HG02763 (cell line): ENCODE measurements around the gene TOMM20L.

ENCODE experiments used
- ATAC-seq: cut with Tn5 transposase; IDR thresholded peaks from one replicate; pipeline ENCODE4 v1.9.1; 2021; ENCODE audit warnings: mild to moderate bottlenecking, moderate library complexity; ENCODE audit not compliant: unreplicated experiment

TOMM20L gene

GRCh38 chr14:58426670-58427280 lies 31.0 kb downstream of the TOMM20L start:
- ATAC-seq, result peak; percentile 37

GRCh38 chr14:58427281-58428117 lies 31.8 kb downstream of the TOMM20L start, which contains the start of the genes KIAA0586 and TIMM9:
TSS of gene KIAA0586 (plus strand) at chr14:58427719. CDS start at chr14:58428265, 546 bp downstream.
TSS of gene TIMM9 (minus strand) at chr14:58427531. CDS start at chr14:58411945, 15,586 bp downstream.
- ATAC-seq, result peak; percentile 82

GRCh38 chr14:58428118-58428683 lies 32.5 kb downstream of the TOMM20L start:
- no peak for ATAC-seq

GRCh38 chr14:58430156-58430555 lies 34.4 kb downstream of the TOMM20L start:
- ATAC-seq, result no peak

- ATAC-seq, result no peak
Observed at GRCh38 chr14:58439476-58439875, 43.7 kb downstream of the TOMM20L start.

- no peak for ATAC-seq
Observed at GRCh38 chr14:58444627-58445026, 48.9 kb downstream of the TOMM20L start.

GRCh38 chr14:58455593-58456265 lies 60.0 kb downstream of the TOMM20L start:
- no peak for ATAC-seq
